HEK293T (cell line): ENCODE data around the gene ZNF485.

ENCODE experiments used
- CTCF ChIA-PET: fragments of 350-600 bp; formaldehyde crosslinking; extraction: SDS; loops from one replicate; lab custom pipeline; 2021; ENCODE audit warnings: antibody characterized with exemption, inconsistent platforms; lab: Yijun Ruan, JAX
- POLR2A ChIA-PET: fragments of 350-600 bp; formaldehyde crosslinking; extraction: SDS; loops from one replicate; lab custom pipeline; 2020; ENCODE audit warnings: antibody characterized with exemption, inconsistent platforms; lab: Yijun Ruan, JAX
- DNase-seq: peaks from one replicate; pipeline ENCODE4 v3.0.0; 2012; ENCODE audit warnings: mixed read lengths; ENCODE audit errors: extremely low spot score
- ARNT ChIP-seq: fragments of 450-650 bp; IDR thresholded peaks from 2 replicates; pipeline ENCODE4 v1.6.1; 2017; ENCODE audit warnings: mild to moderate bottlenecking
- BHLHE40 ChIP-seq: fragments of 450-650 bp; IDR thresholded peaks from 2 replicates; pipeline ENCODE4 v1.6.1; 2016; ENCODE audit warnings: mild to moderate bottlenecking, moderate library complexity, borderline replicate concordance
- CTBP1 ChIP-seq: fragments of 450-650 bp; IDR thresholded peaks from 2 replicates; pipeline ENCODE4 v1.6.1; 2016; ENCODE audit warnings: borderline replicate concordance
- ELF4 ChIP-seq: fragments of 450-650 bp; IDR thresholded peaks from 2 replicates; pipeline ENCODE4 v1.6.1; 2017; ENCODE audit warnings: antibody characterized with exemption
- FOXA1 ChIP-seq: fragments of 450-650 bp; IDR thresholded peaks from 2 replicates; pipeline ENCODE4 v1.6.1; 2016; ENCODE audit warnings: mild to moderate bottlenecking
- FOXK2 ChIP-seq: fragments of 450-650 bp; IDR thresholded peaks from 2 replicates; pipeline ENCODE4 v1.6.1; 2016; ENCODE audit warnings: mild to moderate bottlenecking
- FOXM1 ChIP-seq: fragments of 450-650 bp; IDR thresholded peaks from 2 replicates; pipeline ENCODE4 v1.6.1; 2017; ENCODE audit warnings: mild to moderate bottlenecking, borderline replicate concordance
- HDGF ChIP-seq: fragments of 450-650 bp; IDR thresholded peaks from 2 replicates; pipeline ENCODE4 v1.6.1; 2017; ENCODE audit warnings: antibody characterized with exemption, borderline replicate concordance
- L3MBTL2 ChIP-seq: fragments of 450-650 bp; conservative IDR thresholded peaks from 2 replicates; pipeline ENCODE4 v1.6.1; 2016; ENCODE audit warnings: mild to moderate bottlenecking
- LEF1 ChIP-seq: fragments of 450-650 bp; IDR thresholded peaks from 2 replicates; pipeline ENCODE4 v1.6.1; 2017; ENCODE audit warnings: mild to moderate bottlenecking, borderline replicate concordance
- NFRKB ChIP-seq: fragments of 450-650 bp; IDR thresholded peaks from 2 replicates; pipeline ENCODE4 v1.6.1; 2016; ENCODE audit warnings: mild to moderate bottlenecking, moderate library complexity
- SP1 ChIP-seq: fragments of 450-650 bp; IDR thresholded peaks from 2 replicates; pipeline ENCODE4 v1.6.1; 2017
- SUZ12 ChIP-seq: fragments of 450-650 bp; IDR thresholded peaks from 2 replicates; pipeline ENCODE4 v1.6.1; 2016; ENCODE audit warnings: mild to moderate bottlenecking
- TARDBP ChIP-seq: fragments of 450-650 bp; IDR thresholded peaks from 2 replicates; pipeline ENCODE4 v1.6.1; 2016
- ZNF384 ChIP-seq: fragments of 450-650 bp; IDR thresholded peaks from 2 replicates; pipeline ENCODE4 v1.6.1; 2016
- TF ChIP-seq, protein P1 (sequence below): fragments of 450-650 bp; IDR thresholded peaks from 2 replicates; pipeline ENCODE4 v1.6.1; 2016

ZNF485 gene

DNA sequence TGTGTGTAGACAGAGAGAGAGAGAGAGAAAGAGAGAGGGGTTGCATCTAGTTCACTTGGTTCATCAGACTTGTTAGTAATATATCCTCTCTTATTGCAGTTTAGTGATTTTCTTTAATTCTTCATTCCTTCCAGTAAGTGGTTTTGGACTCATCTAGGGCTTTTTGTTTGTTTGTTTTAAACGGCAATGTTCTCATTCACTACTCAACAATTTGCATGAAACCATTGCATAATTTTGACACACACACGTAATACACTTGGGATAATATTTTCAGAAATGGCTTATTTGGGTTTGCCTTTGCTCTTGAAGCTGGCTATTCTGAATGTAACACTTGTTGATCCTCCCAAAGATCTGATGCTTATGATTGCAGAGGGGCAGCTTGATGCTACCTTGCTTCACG lies 58.8 kb downstream of the ZNF485 start:
- ChIA-PET CTCF (no interaction called here), POLR2A (no interaction called here)
- TF ChIP-seq LEF1 (no peak), SP1 (no peak), FOXM1 (no peak), TARDBP (no peak), L3MBTL2 (no peak), SUZ12 (no peak), ELF4 (no peak), FOXK2 (no peak), HDGF (no peak), ARNT (no peak), CTBP1 (no peak), BHLHE40 (no peak), FOXA1 (no peak)
- TF ChIP-seq, protein P1, sequence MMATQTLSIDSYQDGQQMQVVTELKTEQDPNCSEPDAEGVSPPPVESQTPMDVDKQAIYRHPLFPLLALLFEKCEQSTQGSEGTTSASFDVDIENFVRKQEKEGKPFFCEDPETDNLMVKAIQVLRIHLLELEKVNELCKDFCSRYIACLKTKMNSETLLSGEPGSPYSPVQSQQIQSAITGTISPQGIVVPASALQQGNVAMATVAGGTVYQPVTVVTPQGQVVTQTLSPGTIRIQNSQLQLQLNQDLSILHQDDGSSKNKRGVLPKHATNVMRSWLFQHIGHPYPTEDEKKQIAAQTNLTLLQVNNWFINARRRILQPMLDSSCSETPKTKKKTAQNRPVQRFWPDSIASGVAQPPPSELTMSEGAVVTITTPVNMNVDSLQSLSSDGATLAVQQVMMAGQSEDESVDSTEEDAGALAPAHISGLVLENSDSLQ, result no peak
- no peak for DNase-seq

DNA sequence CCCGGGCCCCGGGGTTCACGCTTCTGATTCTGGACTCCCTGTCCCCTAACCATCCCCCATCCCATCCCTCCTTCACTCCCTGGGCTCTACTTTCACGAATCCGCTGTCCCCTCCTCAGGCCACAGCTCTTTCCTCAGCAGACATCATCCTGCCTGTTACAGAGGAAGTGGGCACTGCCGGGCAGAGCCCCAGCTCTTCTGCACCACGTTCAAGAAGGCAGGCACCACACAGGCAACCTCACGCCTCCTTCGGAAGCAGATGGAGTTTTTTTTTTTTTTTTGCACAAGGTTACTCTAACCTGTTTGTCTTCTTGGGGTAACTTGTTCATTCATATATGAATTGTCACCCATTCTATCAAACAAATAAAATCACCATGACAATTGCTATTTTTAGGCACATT lies 60.3 kb downstream of the ZNF485 start:
- TF ChIP-seq ZNF384, result no peak
- TF ChIP-seq FOXK2, result no peak
- TF ChIP-seq, protein P1, result no peak
- TF ChIP-seq TARDBP, result no peak
- TF ChIP-seq ARNT, result no peak
- no peak for TF ChIP-seq HDGF
- no peak for TF ChIP-seq ELF4
- TF ChIP-seq NFRKB, result no peak
- TF ChIP-seq BHLHE40, result no peak
- TF ChIP-seq SP1, result no peak
- TF ChIP-seq LEF1, result no peak
- TF ChIP-seq FOXA1, result no peak
- TF ChIP-seq SUZ12, result no peak
- ChIA-PET CTCF (interaction anchor here (0.9 kb wide), 1 partner anchor 17 kb away, joined by 3 read pairs; no protein-coding TSS in a partner anchor), POLR2A (no interaction called here)
- DNase-seq, result no peak

DNA sequence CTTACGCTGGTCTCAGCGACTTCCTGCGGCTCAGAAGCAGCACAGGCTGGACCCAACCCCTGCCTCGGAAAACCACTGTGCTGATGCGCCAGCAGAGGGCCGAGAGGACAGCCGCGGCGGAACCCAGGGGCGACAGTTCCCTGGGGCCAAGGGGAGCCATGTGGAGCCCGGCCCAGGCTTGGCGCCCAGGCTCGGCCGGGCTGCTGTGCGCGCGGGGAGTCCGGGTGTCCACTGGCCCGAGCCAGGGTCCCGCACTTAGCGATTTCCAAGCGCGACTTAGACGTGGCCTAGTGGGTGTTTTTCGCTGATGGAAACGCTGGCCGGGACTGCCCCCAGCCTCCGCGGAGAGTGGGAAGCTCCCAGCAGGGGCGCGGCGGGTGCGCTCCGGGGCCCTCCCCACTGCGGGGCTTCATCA lies 61.1 kb downstream of the ZNF485 start:
- POLR2A ChIA-PET, result no interaction called here
- no peak for DNase-seq
- TF ChIP-seq CTBP1 (no peak), TARDBP (no peak), ZNF384 (no peak), FOXA1 (no peak), HDGF (no peak), ELF4 (no peak), FOXK2 (no peak), FOXM1 (no peak), ARNT (no peak), BHLHE40 (no peak), NFRKB (no peak), SUZ12 (no peak), SP1 (no peak), L3MBTL2 (no peak), LEF1 (no peak)
- TF ChIP-seq, protein P1, result no peak
- CTCF ChIA-PET, result interaction anchor here (0.9 kb wide), 1 partner anchor 16 kb away, joined by 3 read pairs; no protein-coding TSS in a partner anchor
